Measurements from ENCODE around the gene BTN3A1. TPM values are rescaled to one million over a fixed set of nuclear protein-coding genes. Genes with fewer than 3 reads are reported as not detected.

Gene BTN3A1
- polyA plus RNA-seq, 12 donors: 15.9 to 41.2 (median 23.8) TPM; not detected in 1

Other genes with a start within 250 kb of the BTN3A1 start
- 10 to 100 TPM in 11 of 12 donors, not detected in 1; 12.5 to 36.1 (median 18.5) TPM for gene BTN3A2, start 37.1 kb upstream of the BTN3A1 start, polyA plus RNA-seq (ENCODE audit: insufficient read length in 12 of 12)
- 10 to 100 TPM in 2 of 12 donors, 1 to 10 TPM in 8, not detected in 2; 3.3 to 12.1 (median 8.7) TPM for gene BTN2A2, start 19.2 kb upstream of the BTN3A1 start, polyA plus RNA-seq (ENCODE audit: insufficient read length in 12 of 12)
- 10 to 100 TPM in 10 of 12 donors, 1 to 10 TPM in 1, not detected in 1; 9.6 to 27.8 (median 14.2) TPM for gene BTN3A3, start 38.2 kb downstream of the BTN3A1 start, polyA plus RNA-seq (ENCODE audit: insufficient read length in 12 of 12)
- 10 to 100 TPM in 11 of 12 donors, not detected in 1; 23.6 to 30.3 (median 25.9) TPM for gene BTN2A1, start 55.7 kb downstream of the BTN3A1 start, polyA plus RNA-seq (ENCODE audit: insufficient read length in 12 of 12)
- gene BTN1A1, start 98.0 kb downstream of the BTN3A1 start, polyA plus RNA-seq (ENCODE audit: insufficient read length in 12 of 12): under 1 TPM in 10 of 12 donors, not detected in 2; 0.08 to 0.30 (median 0.14) TPM
- gene HMGN4, start 136.1 kb downstream of the BTN3A1 start, polyA plus RNA-seq (ENCODE audit: insufficient read length in 12 of 12): 10 to 100 TPM in 11 of 12 donors, not detected in 1; 43.8 to 73.5 (median 59.4) TPM
- 10 to 100 TPM in 8 of 12 donors, 1 to 10 TPM in 3, not detected in 1; 9.0 to 12.6 (median 10.3) TPM for gene ABT1, start 194.7 kb downstream of the BTN3A1 start, polyA plus RNA-seq (ENCODE audit: insufficient read length in 12 of 12)

Data from muscle of arm (tissue), 12 donors.